ENCODE measurements around the gene HSD17B2. TPM values are rescaled to one million over a fixed set of nuclear protein-coding genes. Genes with fewer than 3 reads are reported as not detected.

Gene HSD17B2
- total and polyA plus RNA-seq, 2 of the 4 experiments (the other 2 are of a cell fraction): 0.12 to 0.18 TPM

Other genes starting within 250 kb of the HSD17B2 start
- 0.28 and 0.72 TPM in 2 replicates for gene SDR42E1, start 23.8 kb upstream of the HSD17B2 start, total RNA-seq (2012; rRNA removed)
- 0.32 and 0.44 TPM in 2 replicates for gene SDR42E1, start 23.8 kb upstream of the HSD17B2 start, polyA plus RNA-seq (2012; rRNA removed)
- gene MPHOSPH6, start 135.0 kb downstream of the HSD17B2 start, total RNA-seq (2012; rRNA removed): 5.4 and 28.1 TPM in 2 replicates
- gene MPHOSPH6, start 135.0 kb downstream of the HSD17B2 start, polyA plus RNA-seq (2012; rRNA removed): 11.8 and 15.5 TPM in 2 replicates

Measured in IMR-90 (cell line).